B cell (primary cell): ENCODE results near the gene DCAF15. TPM values are rescaled to one million over a fixed set of nuclear protein-coding genes. Genes with fewer than 3 reads are reported as not detected.

ENCODE experiments used
- ATAC-seq: fragments of 200-7000 bp; cut with Tn5 transposase; one replicate; pipeline ENCODE4 v1.10.0; 2021; ENCODE audit warnings: low read depth, mild to moderate bottlenecking, moderate number of reproducible peaks, moderate library complexity
- CTCF ChIA-PET: fragments of 350-600 bp; sonication (Branson Sonifier 250); formaldehyde crosslinking; loops from one replicate; lab custom pipeline; 2021; ENCODE audit warnings: antibody characterized with exemption, inconsistent platforms; lab: Charles Lee
- POLR2A ChIA-PET: fragments of 350-600 bp; sonication (Branson Sonifier 250); formaldehyde crosslinking; loops from one replicate; lab custom pipeline; 2021; ENCODE audit warnings: antibody characterized with exemption; lab: Charles Lee
- DNase-seq: peaks from one replicate; pipeline ENCODE4 v3.0.0; 2013
- H2AFZ ChIP-seq: 2 replicates; pipeline ENCODE4 v1.6.1; 2012; ENCODE audit warnings: mild to moderate bottlenecking, low read depth, low read length; ENCODE audit not compliant: insufficient read depth, poor library complexity, severe bottlenecking
- H3K27ac ChIP-seq, 2 donors: 1 replicate in 1 of 2; 2 replicates in 1 of 2; pipeline ENCODE4 v1.5.1; 2012 to 2013; ENCODE audit warnings: low read length in 2 of 2, mild to moderate bottlenecking in 2 of 2, moderate library complexity in 1 of 2
- H3K27me3 ChIP-seq, 4 experiments: fragments of 200-600 bp in 1 of 4; sonication (generic) in 1 of 4; replicated peaks in 1 of 4; 1 replicate in 2 of 4; 2 replicates in 2 of 4; pipeline versions ENCODE4 v1.6.1 to v1.7.0; 2013 to 2016; ENCODE audit warnings: low read length in 3 of 4, mild to moderate bottlenecking in 2 of 4, mixed read lengths in 1 of 4, moderate library complexity in 1 of 4; ENCODE audit not compliant: insufficient read depth in 4 of 4, control insufficient read depth in 3 of 4; ENCODE audit errors: control extremely low read depth in 1 of 4
- H3K36me3 ChIP-seq, 2 experiments: replicated peaks in 1 of 2; 1 replicate in 1 of 2; 2 replicates in 1 of 2; pipeline versions ENCODE4 v1.6.1 to v1.7.1; 2013; ENCODE audit warnings: low read length in 1 of 2; ENCODE audit not compliant: insufficient read depth in 2 of 2, control insufficient read depth in 1 of 2; ENCODE audit errors: control extremely low read depth in 1 of 2, extremely low read depth in 1 of 2
- H3K4me1 ChIP-seq, 2 donors: fragments of 200-600 bp in 1 of 2; sonication (generic) in 1 of 2; 1 replicate in 1 of 2; 2 replicates in 1 of 2; pipeline versions ENCODE4 v1.5.1 to v1.6.1; 2013 to 2017; ENCODE audit warnings: low read length in 2 of 2; ENCODE audit not compliant: control insufficient read depth in 2 of 2, insufficient read depth in 2 of 2
- H3K4me2 ChIP-seq: replicated peaks from 2 replicates; pipeline ENCODE3; 2012; ENCODE audit warnings: mild to moderate bottlenecking, low read depth, low read length; ENCODE audit not compliant: poor library complexity, severe bottlenecking
- H3K4me3 ChIP-seq, 5 experiments: fragments of 200-600 bp in 1 of 5; sonication (generic) in 1 of 5; 1 replicate in 3 of 5; 2 replicates in 2 of 5; pipeline versions ENCODE4 v1.5.1 to v1.7.0; 2011 to 2016; ENCODE audit warnings: low read length in 4 of 5, mild to moderate bottlenecking in 4 of 5, low read depth in 2 of 5, control low read depth in 1 of 5, moderate library complexity in 1 of 5; ENCODE audit not compliant: insufficient read depth in 1 of 5; ENCODE audit errors: control extremely low read depth in 1 of 5, extremely low read depth in 1 of 5
- H3K79me2 ChIP-seq: fragments of 200-600 bp; sonication (generic); one replicate; pipeline ENCODE4 v1.6.0; 2016; ENCODE audit warnings: low read length; ENCODE audit not compliant: control insufficient read depth, insufficient read depth
- H3K9ac ChIP-seq: fragments of 200-600 bp; sonication (generic); 2 replicates; pipeline ENCODE4 v1.6.1; 2017; ENCODE audit warnings: mild to moderate bottlenecking, low read length, moderate library complexity
- H3K9me3 ChIP-seq, 3 donors: one replicate each; pipeline versions ENCODE4 v1.6.1 to v1.7.1; 2013; ENCODE audit warnings: low read length in 2 of 3; ENCODE audit not compliant: control insufficient read depth in 2 of 3, insufficient read depth in 1 of 3; ENCODE audit errors: control extremely low read depth in 1 of 3
- H4K20me1 ChIP-seq: 2 replicates; pipeline ENCODE4 v1.6.0; 2012; ENCODE audit warnings: mild to moderate bottlenecking, low read length; ENCODE audit not compliant: insufficient read depth, control insufficient read depth, poor library complexity, severe bottlenecking
- H3K27ac Mint-ChIP-seq: one replicate; pipeline ENCODE4 v1.8.0; 2021; ENCODE audit warnings: mixed read lengths
- H3K27me3 Mint-ChIP-seq: one replicate; pipeline ENCODE4 v1.8.0; 2021; ENCODE audit warnings: mixed read lengths
- H3K4me1 Mint-ChIP-seq: one replicate; pipeline ENCODE4 v1.8.0; 2021; ENCODE audit warnings: mixed read lengths
- H3K4me3 Mint-ChIP-seq: one replicate; pipeline ENCODE4 v1.8.0; 2021; ENCODE audit warnings: mixed read lengths
- H3K9me3 Mint-ChIP-seq: one replicate; pipeline ENCODE4 v1.8.0; 2022; ENCODE audit warnings: mixed read lengths; ENCODE audit not compliant: insufficient read depth
- EZH2 ChIP-seq: IDR thresholded peaks from 2 replicates; pipeline ENCODE4 v1.6.1; 2012; ENCODE audit warnings: borderline replicate concordance, low read depth, mild to moderate bottlenecking, moderate library complexity, low read length; ENCODE audit not compliant: insufficient read depth, poor library complexity, severe bottlenecking
- WGBS: methylation state at CpG from one replicate; pipeline ENCODE4 v1.1.5; 2013; ENCODE audit warnings: missing lambda C conversion rate; ENCODE audit not compliant: insufficient coverage; 5-methylcytosine and 5-hydroxymethylcytosine counted together
- intact Hi-C: fragments of 100-400 bp; cut with micrococcal nuclease; formaldehyde crosslinking; loops from one replicate; pipeline ENCODE4 v1.10.0; 2022
- polyA plus RNA-seq: library from polyadenylated mRNA; depleted of rRNA; stranded (reverse); fragments of >200 nt; gene quantifications from 2 replicates; pipeline ENCODE4 v1.2.3, GENCODE V29; 2012
- total RNA-seq, 2 donors: library from RNA; stranded (reverse); fragments of 120-200 nt in 1 of 2; gene quantifications; 1 replicate in 1 of 2; 2 replicates in 1 of 2; pipeline versions ENCODE4 v1.2.3 to v1.2.4, GENCODE V29; 2013 to 2022
- TF ChIP-seq, protein P1 (sequence below): fragments of 200-600 bp; IDR thresholded peaks from one replicate; pipeline ENCODE4 v1.8.0; 2022; ENCODE audit warnings: antibody characterized with exemption, mild to moderate bottlenecking

Gene DCAF15
- total and polyA plus RNA-seq, 2 donors (not counting 1 experiment from before 2014, with no cell fraction given): 116 to 157 TPM

DNA sequence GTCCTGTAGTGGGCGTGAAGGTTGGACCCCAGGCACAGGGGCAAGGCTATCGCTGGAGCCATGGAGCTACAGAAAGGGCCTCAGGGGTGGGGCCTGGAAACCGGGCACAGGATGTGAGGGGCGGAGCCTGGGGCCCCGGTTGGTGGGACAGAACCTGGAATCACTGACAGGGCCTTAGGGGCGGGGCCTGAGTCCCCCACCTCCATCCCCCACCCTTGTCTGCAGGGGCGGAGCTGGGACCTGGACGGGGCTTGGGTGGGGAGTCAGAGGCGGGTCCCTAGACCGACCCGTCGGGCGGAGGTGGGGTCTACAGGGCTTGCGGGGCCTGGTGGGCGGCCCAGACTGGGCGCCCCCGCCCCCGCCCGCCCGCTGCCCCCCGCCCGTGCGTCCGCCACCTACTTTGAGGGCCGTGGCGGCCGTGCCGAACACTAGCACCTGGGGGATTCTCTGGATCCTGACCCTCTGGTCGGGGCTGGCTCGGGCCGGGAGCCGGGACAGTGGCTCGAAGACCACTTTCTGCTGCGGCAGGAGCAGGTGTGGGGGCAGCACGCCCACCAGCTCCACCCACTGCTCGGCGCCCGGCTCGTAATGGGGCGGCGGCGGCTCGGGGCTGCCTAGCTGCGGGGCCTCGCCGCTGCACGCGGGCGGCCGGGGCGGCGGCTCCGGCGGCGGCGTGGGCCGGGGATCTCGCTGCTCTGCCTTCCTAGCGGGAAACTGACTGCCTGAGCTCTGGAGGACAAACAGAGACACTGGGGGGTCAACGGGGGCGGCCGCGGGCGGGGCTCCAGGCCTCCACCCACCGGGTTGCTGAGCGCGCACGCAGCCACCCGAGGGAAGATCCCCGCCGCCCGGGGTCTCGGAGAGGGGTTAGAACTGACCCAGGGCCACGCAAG is 26.3 kb downstream of the DCAF15 start:
- H3K79me2 ChIP-seq: peaks cover 3% of the 10 kb centered on the region
- ATAC-seq (peak; percentile 48), DNase-seq (peak; percentile 52)
- H3K4me1 ChIP-seq: peaks cover 33 to 57% of the 10 kb centered on the region in 2 donors
- no peaks in the 10 kb centered on the region for H3K9me3 Mint-ChIP-seq
- peak overlapping the region; percentile 73 for H2AFZ ChIP-seq
- peak overlapping the region; percentile 94 for H3K4me2 ChIP-seq
- H3K9me3 ChIP-seq: no peaks in the 10 kb centered on the region
- H3K9ac ChIP-seq: peak overlapping the region; percentile 51
- CTCF ChIA-PET: interaction anchor here (0.7 to 1.6 kb wide), 7 partner anchors 8 to 93 kb away, joined by 3 to 6 read pairs (median 3); partner anchors contain the start of genes DCAF15 and IL27RA
- POLR2A ChIA-PET: interaction anchor here (1.2 to 1.3 kb wide), 2 partner anchors 28 to 53 kb away, joined by 3 read pairs; partner anchors contain the start of genes IL27RA and RFX1
- peak overlapping the region; percentile 56 for H3K4me3 Mint-ChIP-seq
- H3K27ac ChIP-seq: peak overlapping the region in 1 of 2 donors; percentile 43
- H3K4me1 Mint-ChIP-seq: peaks cover 45% of the 10 kb centered on the region
- WGBS: 18% methylated on average over 69 of the region's 74 CpGs
- peaks cover 0 to 7% (median 0%) of the 10 kb centered on the region in 4 experiments for H3K27me3 ChIP-seq
- peak overlapping the region in 4 of 5 experiments; percentile 31 to 65 (median 48) for H3K4me3 ChIP-seq
- TF ChIP-seq, protein P1, sequence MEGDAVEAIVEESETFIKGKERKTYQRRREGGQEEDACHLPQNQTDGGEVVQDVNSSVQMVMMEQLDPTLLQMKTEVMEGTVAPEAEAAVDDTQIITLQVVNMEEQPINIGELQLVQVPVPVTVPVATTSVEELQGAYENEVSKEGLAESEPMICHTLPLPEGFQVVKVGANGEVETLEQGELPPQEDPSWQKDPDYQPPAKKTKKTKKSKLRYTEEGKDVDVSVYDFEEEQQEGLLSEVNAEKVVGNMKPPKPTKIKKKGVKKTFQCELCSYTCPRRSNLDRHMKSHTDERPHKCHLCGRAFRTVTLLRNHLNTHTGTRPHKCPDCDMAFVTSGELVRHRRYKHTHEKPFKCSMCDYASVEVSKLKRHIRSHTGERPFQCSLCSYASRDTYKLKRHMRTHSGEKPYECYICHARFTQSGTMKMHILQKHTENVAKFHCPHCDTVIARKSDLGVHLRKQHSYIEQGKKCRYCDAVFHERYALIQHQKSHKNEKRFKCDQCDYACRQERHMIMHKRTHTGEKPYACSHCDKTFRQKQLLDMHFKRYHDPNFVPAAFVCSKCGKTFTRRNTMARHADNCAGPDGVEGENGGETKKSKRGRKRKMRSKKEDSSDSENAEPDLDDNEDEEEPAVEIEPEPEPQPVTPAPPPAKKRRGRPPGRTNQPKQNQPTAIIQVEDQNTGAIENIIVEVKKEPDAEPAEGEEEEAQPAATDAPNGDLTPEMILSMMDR: no peak
- no peak for TF ChIP-seq EZH2
- intact Hi-C loops: no loop called here
- H4K20me1 ChIP-seq: no peaks in the 10 kb centered on the region
- H3K36me3 ChIP-seq: peaks cover 0 to 9% of the 10 kb centered on the region in 2 experiments
- no peaks in the 10 kb centered on the region for H3K27me3 Mint-ChIP-seq
- peak overlapping the region; percentile 67 for H3K27ac Mint-ChIP-seq
